Vagina (tissue), 2 donors: Measurements from ENCODE around the gene ACTL8. TPM values are rescaled to one million over a fixed set of nuclear protein-coding genes. Genes with fewer than 3 reads are reported as not detected.

Experiments used
- DNase-seq, 2 donors: peaks; one replicate each; pipeline ENCODE4 v3.0.0-alpha.2; 2017; ENCODE audit errors: extremely low spot score in 2 of 2
- H3K27ac ChIP-seq: fragments of 200-600 bp; sonication (generic); one replicate; pipeline ENCODE4 v1.5.1; 2019
- H3K27me3 ChIP-seq: fragments of 200-600 bp; sonication (generic); one replicate; pipeline ENCODE4 v1.5.1; 2019
- H3K36me3 ChIP-seq, 2 donors: fragments of 200-600 bp; sonication (generic); one replicate each; pipeline ENCODE4 v1.5.1; 2017 to 2019
- H3K4me1 ChIP-seq: fragments of 200-600 bp; sonication (generic); one replicate; pipeline ENCODE4 v1.5.1; 2019
- H3K4me3 ChIP-seq, 2 donors: fragments of 200-600 bp; sonication (generic); 1 replicate in 1 of 2; 2 replicates in 1 of 2; pipeline ENCODE4 v1.5.1; 2016 to 2019
- H3K9me3 ChIP-seq: fragments of 200-600 bp; sonication (generic); one replicate; pipeline ENCODE4 v1.5.1; 2019
- POLR2A ChIP-seq, 2 donors: fragments of 450-650 bp; IDR thresholded peaks; one replicate each; pipeline ENCODE4 v1.6.1; 2017; ENCODE audit warnings: antibody characterized with exemption in 2 of 2, mild to moderate bottlenecking in 2 of 2, moderate library complexity in 2 of 2
- POLR2AphosphoS5 ChIP-seq, 2 donors: sonication (generic); formaldehyde crosslinking; IDR thresholded peaks; one replicate each; pipeline ENCODE4 v1.9.0; 2017; ENCODE audit warnings: antibody characterized with exemption in 2 of 2, mild to moderate bottlenecking in 2 of 2, low read depth in 1 of 2; ENCODE audit not compliant: insufficient read depth in 1 of 2
- intact Hi-C: fragments of 100-400 bp; cut with DNase I; formaldehyde crosslinking; loops from one replicate; pipeline ENCODE4 v1.15.1; 2023
- total RNA-seq: library from RNA; depleted of rRNA; stranded (reverse); fragments of >200 nt; gene quantifications from one replicate; pipeline ENCODE4 v1.2.3, GENCODE V29; 2016
- TF ChIP-seq, protein P1 (sequence below), 3 experiments: fragments of 450-650 bp in 2 of 3; fragments of 200-600 bp in 1 of 3; sonication (generic) in 1 of 3; IDR thresholded peaks; one replicate each; pipeline ENCODE4 v1.5.1; 2017 to 2019; ENCODE audit warnings: antibody characterized with exemption in 3 of 3, mild to moderate bottlenecking in 2 of 3, moderate library complexity in 2 of 3

Gene ACTL8
- total RNA-seq, 1 donor from 2014 or later: not detected

DNA sequence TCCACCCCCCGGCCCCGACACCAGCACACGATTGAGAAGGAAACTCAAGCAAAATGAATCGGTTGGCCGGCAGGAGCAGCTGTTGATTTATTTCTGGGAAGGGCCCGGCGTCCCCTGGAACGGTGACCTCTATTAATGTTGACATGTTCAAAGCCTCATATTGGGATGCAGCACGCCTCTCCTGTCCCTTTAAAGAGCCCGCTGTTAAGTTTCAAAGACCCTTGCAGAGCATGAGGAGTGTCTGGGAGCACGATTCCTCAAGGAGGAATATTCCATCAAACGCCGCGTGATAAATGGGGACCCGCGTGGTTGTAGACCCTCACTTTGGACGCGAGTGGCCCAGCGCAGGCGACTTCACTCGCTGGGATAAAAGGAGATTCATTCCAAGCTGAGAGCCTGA lies 21.5 kb upstream of the ACTL8 start:
- H3K27ac ChIP-seq: no peak overlapping the region
- DNase-seq: no peak
- no peaks in the 10 kb centered on the region for H3K36me3 ChIP-seq
- intact Hi-C loops: no loop called here
- H3K4me3 ChIP-seq: no peak overlapping the region
- H3K27me3 ChIP-seq: no peaks in the 10 kb centered on the region
- TF ChIP-seq POLR2A (IDR thresholded peaks at IDR 0.05) (no peak), POLR2AphosphoS5 (IDR thresholded peaks at IDR 0.05; ENCODE audit: insufficient read depth in 1 of 2, low read depth in 1 of 2) (no peak)
- TF ChIP-seq, protein P1, sequence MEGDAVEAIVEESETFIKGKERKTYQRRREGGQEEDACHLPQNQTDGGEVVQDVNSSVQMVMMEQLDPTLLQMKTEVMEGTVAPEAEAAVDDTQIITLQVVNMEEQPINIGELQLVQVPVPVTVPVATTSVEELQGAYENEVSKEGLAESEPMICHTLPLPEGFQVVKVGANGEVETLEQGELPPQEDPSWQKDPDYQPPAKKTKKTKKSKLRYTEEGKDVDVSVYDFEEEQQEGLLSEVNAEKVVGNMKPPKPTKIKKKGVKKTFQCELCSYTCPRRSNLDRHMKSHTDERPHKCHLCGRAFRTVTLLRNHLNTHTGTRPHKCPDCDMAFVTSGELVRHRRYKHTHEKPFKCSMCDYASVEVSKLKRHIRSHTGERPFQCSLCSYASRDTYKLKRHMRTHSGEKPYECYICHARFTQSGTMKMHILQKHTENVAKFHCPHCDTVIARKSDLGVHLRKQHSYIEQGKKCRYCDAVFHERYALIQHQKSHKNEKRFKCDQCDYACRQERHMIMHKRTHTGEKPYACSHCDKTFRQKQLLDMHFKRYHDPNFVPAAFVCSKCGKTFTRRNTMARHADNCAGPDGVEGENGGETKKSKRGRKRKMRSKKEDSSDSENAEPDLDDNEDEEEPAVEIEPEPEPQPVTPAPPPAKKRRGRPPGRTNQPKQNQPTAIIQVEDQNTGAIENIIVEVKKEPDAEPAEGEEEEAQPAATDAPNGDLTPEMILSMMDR (IDR thresholded peaks at IDR 0.05): no peak
- H3K4me1 ChIP-seq: no peaks in the 10 kb centered on the region
- no peaks in the 10 kb centered on the region for H3K9me3 ChIP-seq

GRCh38 chr1:17734609-17735008 lies 20.5 kb upstream of the ACTL8 start:
- TF ChIP-seq POLR2AphosphoS5 (IDR thresholded peaks at IDR 0.05; ENCODE audit: insufficient read depth in 1 of 2, low read depth in 1 of 2): no peak
- no peak for TF ChIP-seq POLR2A (IDR thresholded peaks at IDR 0.05)
- TF ChIP-seq, protein P1 (IDR thresholded peaks at IDR 0.05): no peak
- intact Hi-C loops: no loop called here
- DNase-seq: no peak

GRCh38 chr1:17735348-17735747 lies 19.8 kb upstream of the ACTL8 start:
- Histone ChIP-seq H3K4me1 (no peaks in the 10 kb centered on the region), H3K27me3 (no peaks in the 10 kb centered on the region), H3K27ac (no peak overlapping the region), H3K4me3 (no peak overlapping the region), H3K36me3 (no peaks in the 10 kb centered on the region), H3K9me3 (no peaks in the 10 kb centered on the region)
- DNase-seq: no peak
- intact Hi-C loops: no loop called here
- TF ChIP-seq, protein P1 (IDR thresholded peaks at IDR 0.05): no peak
- TF ChIP-seq POLR2AphosphoS5 (IDR thresholded peaks at IDR 0.05; ENCODE audit: insufficient read depth in 1 of 2, low read depth in 1 of 2): no peak
- TF ChIP-seq POLR2A (IDR thresholded peaks at IDR 0.05): no peak

More at GRCh38 chr1:17734609-17735008, 20.5 kb upstream of the ACTL8 start:
- no peaks in the 10 kb centered on the region for H3K36me3 ChIP-seq
- H3K4me1 ChIP-seq: no peaks in the 10 kb centered on the region
- no peak overlapping the region for H3K27ac ChIP-seq
- H3K4me3 ChIP-seq: no peak overlapping the region
- H3K9me3 ChIP-seq: no peaks in the 10 kb centered on the region
- H3K27me3 ChIP-seq: no peaks in the 10 kb centered on the region

DNA sequence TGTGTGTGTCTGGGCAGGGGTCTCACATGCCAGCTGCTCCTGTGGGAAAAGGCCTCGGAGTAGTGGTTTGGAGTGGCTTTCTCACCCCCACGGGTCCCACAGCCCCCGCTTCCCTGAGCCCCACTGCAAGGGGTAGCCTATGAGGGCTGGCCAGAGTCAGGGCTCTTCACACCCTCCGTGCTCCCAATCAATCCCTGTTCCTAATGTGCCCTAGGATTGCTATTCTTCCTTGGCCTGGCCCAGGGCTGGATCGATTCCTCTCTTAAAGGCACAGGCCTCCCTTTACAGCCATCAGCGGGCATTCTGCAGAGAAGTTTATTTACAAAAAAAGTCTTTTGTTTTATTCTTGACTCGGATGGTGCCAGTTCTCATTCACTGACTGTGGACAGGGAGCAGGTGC lies 19.3 kb upstream of the ACTL8 start:
- no peaks in the 10 kb centered on the region for H3K4me1 ChIP-seq
- no peaks in the 10 kb centered on the region for H3K27me3 ChIP-seq
- intact Hi-C loops: no loop called here

GRCh38 chr1:17736625-17737024 lies 18.5 kb upstream of the ACTL8 start:
- intact Hi-C loops: no loop called here
- no peaks in the 10 kb centered on the region for H3K27me3 ChIP-seq
- no peak for DNase-seq
- no peak overlapping the region for H3K4me3 ChIP-seq
- no peak overlapping the region for H3K27ac ChIP-seq
- H3K4me1 ChIP-seq: no peaks in the 10 kb centered on the region
- H3K36me3 ChIP-seq: no peaks in the 10 kb centered on the region
- no peaks in the 10 kb centered on the region for H3K9me3 ChIP-seq
- TF ChIP-seq POLR2A (IDR thresholded peaks at IDR 0.05) (no peak), POLR2AphosphoS5 (IDR thresholded peaks at IDR 0.05; ENCODE audit: insufficient read depth in 1 of 2, low read depth in 1 of 2) (no peak)
- TF ChIP-seq, protein P1 (IDR thresholded peaks at IDR 0.05): no peak

More for the DNA sequence above, 19.3 kb upstream of the ACTL8 start:
- no peak overlapping the region for H3K27ac ChIP-seq
- DNase-seq: no peak
- H3K36me3 ChIP-seq: no peaks in the 10 kb centered on the region
- no peak overlapping the region for H3K4me3 ChIP-seq
- TF ChIP-seq POLR2A (IDR thresholded peaks at IDR 0.05): no peak
- no peak for TF ChIP-seq POLR2AphosphoS5 (IDR thresholded peaks at IDR 0.05; ENCODE audit: insufficient read depth in 1 of 2, low read depth in 1 of 2)
- TF ChIP-seq, protein P1 (IDR thresholded peaks at IDR 0.05): no peak
- no peaks in the 10 kb centered on the region for H3K9me3 ChIP-seq
